GM12873 (cell line): ENCODE data around the gene DHRS1.

Experiments
- TF ChIP-seq, protein P1 (sequence below): IDR thresholded peaks from 2 replicates; pipeline ENCODE4 v1.5.1; 2012; ENCODE audit warnings: low read depth, mild to moderate bottlenecking, moderate library complexity, low read length, control low read depth; ENCODE audit not compliant: insufficient read depth; ENCODE audit errors: missing control alignments

Gene DHRS1

DNA sequence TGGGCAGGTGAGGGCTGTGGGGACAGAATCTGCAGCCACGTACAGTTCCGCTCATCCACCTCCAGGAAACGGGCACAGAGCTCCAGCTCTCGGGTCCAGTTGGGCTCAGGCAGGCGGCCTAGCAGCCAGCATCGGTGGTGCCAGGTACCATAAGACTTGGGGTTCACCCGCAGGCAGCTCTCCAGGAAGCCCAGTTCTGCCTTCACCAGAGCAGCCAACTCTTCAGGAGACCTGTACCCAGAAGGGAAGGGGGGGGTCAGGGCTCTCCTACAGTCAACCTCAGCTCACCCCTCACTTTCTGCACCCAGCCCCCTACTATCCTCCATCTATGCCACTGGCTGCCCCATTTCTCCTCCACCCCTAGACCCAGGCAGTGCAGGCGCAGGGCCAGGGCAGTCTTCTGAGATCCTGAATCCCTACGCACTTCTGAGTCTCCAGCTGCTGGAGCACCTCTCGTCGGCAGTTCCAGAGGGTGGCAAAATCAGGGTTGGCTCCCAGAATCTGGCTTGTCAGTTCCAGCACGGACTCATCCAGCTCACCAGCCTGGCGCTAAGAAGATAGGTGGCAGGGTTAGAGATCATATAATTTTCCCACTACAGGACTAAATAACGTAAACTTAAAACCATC, 29.6 kb downstream of the DHRS1 start:
- TF ChIP-seq, protein P1, sequence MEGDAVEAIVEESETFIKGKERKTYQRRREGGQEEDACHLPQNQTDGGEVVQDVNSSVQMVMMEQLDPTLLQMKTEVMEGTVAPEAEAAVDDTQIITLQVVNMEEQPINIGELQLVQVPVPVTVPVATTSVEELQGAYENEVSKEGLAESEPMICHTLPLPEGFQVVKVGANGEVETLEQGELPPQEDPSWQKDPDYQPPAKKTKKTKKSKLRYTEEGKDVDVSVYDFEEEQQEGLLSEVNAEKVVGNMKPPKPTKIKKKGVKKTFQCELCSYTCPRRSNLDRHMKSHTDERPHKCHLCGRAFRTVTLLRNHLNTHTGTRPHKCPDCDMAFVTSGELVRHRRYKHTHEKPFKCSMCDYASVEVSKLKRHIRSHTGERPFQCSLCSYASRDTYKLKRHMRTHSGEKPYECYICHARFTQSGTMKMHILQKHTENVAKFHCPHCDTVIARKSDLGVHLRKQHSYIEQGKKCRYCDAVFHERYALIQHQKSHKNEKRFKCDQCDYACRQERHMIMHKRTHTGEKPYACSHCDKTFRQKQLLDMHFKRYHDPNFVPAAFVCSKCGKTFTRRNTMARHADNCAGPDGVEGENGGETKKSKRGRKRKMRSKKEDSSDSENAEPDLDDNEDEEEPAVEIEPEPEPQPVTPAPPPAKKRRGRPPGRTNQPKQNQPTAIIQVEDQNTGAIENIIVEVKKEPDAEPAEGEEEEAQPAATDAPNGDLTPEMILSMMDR: no peak

DNA sequence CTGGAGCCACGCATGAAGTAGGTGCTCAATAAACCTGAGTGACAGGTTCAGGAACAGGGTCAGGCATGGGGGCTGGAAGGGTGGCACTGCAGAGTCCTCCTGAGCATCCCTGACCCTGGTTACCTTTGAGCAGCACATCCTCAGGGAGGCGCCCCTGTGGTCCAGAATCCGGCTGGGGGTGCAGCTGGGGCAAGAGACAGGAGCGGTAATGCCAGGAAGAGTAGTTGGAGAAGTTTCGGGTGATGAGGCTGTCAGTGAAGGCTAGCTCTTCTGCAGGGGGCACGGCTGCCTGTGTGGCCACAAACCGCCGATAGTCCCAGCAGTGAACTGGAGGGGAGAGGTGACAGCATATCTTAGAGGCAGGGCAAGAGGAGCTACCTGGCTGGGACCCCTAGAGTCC, 30.2 kb downstream of the DHRS1 start:
- TF ChIP-seq, protein P1: no peak

DNA sequence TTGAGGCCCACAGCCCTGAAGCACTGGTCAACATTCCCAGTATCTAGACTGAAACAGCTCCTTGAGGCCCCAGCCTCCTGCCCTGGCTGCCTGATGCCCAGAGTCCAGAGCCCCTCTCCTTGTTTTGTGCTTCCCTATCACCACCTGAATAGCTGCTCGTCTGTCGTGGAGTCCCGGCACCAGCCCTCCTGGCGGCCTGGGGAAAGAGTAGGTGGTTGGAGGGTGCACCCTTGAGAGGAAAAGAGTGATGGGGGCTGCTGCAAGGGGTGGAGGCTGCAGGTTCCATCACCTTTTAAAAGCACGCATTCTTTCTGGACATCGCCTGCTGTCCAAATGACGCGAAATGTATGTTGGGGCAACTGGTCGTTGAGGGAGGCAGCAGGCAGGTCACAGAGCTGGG, 31.4 kb downstream of the DHRS1 start:
- TF ChIP-seq, protein P1: no peak

DNA sequence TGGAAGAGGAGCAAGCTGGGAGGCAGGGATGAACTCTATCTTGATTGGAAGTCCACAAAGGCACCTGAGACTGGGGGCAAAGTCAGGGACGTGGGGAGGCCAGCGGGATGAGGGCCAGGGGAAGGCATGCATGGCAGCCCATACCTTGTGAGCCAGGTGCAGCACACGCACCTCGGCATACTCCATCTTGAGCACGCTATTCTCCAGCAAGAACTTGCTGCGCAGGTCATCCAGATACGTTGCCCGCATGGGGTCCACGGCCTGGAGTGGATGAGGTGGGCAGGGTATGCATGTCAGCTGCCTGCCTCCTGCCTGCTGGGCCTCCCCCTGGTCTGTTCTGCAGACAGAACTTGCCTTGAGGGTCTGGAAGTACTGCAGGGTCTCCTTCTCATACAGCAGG, 32.1 kb downstream of the DHRS1 start:
- TF ChIP-seq, protein P1: no peak

DNA sequence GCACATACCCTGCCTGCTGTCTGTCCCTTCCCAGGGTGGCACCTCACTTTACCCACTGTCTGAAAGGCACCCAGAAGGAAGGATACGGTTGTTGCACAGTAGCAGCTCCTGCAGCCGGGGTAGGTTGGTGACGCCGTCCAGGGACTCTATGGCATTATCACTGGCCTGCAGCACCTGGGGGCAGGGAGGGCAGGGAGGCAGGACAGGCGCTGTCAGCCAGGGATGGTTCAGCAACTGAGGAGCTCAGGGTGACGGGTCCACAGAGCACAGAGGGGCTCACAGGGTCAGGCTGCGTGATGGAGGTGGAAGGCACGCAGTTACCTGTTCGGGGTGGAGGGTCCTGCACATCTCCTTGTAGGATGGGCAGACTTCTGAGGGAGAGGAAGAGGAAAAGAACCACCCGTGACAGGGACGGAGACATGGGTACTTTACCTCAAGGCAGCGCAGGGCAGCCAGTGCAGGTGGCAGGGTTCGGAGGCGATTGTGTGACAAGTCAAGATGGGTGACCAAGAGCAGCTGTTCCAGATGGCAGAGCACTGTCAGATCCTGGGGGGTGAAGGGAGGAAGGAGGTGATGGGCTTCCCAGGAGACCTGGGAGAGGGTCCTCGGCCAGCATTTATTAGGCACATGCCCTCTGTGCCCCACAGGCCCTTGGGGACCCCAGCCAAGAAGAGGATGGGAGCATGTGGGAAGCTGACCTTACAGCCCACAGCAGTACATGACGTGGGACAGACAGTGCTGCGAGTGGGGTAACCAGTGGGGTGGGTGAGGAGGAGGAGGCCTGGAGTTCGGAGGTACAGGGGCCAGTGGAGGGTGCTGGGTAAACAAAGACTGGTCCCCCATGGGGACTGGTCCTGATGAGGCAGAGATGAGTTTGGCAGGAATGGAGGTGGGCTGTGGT, 33.0 kb downstream of the DHRS1 start:
- TF ChIP-seq, protein P1: no peak

DNA sequence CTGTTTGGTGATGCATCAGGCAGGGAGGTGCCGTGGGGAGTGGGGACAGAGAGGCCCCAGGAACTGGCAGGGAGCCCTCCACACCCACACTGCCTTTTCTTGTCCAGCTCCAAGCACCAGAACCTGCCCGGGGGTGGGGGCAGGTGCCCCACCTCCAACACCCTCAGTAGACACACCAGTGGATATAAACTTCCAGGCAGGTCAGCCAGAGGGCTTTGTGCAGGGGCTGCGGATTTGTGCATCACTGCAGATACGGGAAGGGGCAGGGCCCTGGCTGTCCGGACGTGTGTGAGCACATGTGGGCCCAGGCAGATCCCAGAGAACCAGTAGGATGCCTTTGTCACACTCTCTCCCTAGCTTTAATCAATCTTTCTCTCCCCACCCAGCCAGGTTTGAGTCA, 35.3 kb downstream of the DHRS1 start:
- TF ChIP-seq, protein P1: no peak

DNA sequence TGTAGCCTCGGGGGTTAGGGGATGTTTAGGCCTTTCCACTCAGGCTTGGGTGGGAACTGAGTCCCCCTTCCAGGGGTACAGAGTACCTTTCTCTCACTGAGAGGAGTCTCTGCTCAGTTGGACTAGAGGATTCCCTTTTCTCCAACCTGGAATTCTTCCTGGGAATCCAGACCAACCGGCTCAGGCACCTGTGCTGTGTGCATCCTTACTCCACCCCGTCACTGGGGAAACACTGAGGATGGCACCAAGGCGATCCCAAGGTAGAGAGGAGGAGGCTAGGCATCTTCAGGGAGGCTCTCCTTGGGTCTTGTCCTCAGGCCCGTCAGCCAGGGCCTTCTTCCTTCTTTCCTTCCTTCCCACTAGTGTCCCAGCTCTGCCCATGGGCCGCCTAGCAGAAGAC, 35.7 kb downstream of the DHRS1 start:
- TF ChIP-seq, protein P1: no peak
